A549 (cell line): ENCODE data around the gene THADA. TPM values are rescaled to one million over a fixed set of nuclear protein-coding genes. Genes with fewer than 3 reads are reported as not detected.

Source experiments
- ATAC-seq, 2 experiments: fragments of 200-7000 bp in 1 of 2; fragments of >200 bp in 1 of 2; cut with Nextera tagmentation in 1 of 2; cut with Tn5 transposase in 1 of 2; 3 replicates each; pipeline versions ENCODE4 v1.8.0 to v1.9.1; 2018 to 2020; ENCODE audit warnings: mild to moderate bottlenecking in 1 of 2, moderate library complexity in 1 of 2
- CTCF ChIA-PET: fragments of 300-600 bp; sonication (Branson Sonifier 250); formaldehyde crosslinking; extraction: SDS; loops from one replicate; lab custom pipeline; 2021; ENCODE audit warnings: antibody characterized with exemption, inconsistent platforms; lab: Yijun Ruan, JAX
- POLR2A ChIA-PET: fragments of 350-600 bp; formaldehyde crosslinking; extraction: SDS; loops from one replicate; lab custom pipeline; 2021; ENCODE audit warnings: antibody characterized with exemption, inconsistent platforms; lab: Yijun Ruan, JAX
- DNase-seq, 2 experiments: peaks; one replicate each; pipeline versions ENCODE4 v3.0.0 to v3.0.0-alpha.2; 2011 to 2016; ENCODE audit warnings: low read depth in 1 of 2, low spot score in 1 of 2
- FAIRE-seq: peaks from 2 replicates; lab custom pipeline; 2011; peaks lifted over from hg19 to GRCh38; lab: Jason Lieb, UNC
- H3K27ac ChIP-seq, 2 experiments: fragments of >200 bp; sonication (Bioruptor Twin); formaldehyde crosslinking; 3 replicates each; pipeline ENCODE4 v1.5.1; 2016 to 2017
- H3K4me1 ChIP-seq: fragments of >200 bp; sonication (Bioruptor Twin); formaldehyde crosslinking; 3 replicates; pipeline ENCODE4 v1.6.1; 2016
- H3K4me2 ChIP-seq: fragments of >200 bp; sonication (Bioruptor Twin); formaldehyde crosslinking; 3 replicates; pipeline ENCODE4 v1.6.1; 2016
- H3K4me3 ChIP-seq: fragments of >200 bp; sonication (Bioruptor Twin); formaldehyde crosslinking; 3 replicates; pipeline ENCODE4 v1.5.1; 2016
- H3K9me3 ChIP-seq: fragments of >200 bp; sonication (Bioruptor Twin); formaldehyde crosslinking; 3 replicates; pipeline ENCODE4 v1.6.1; 2016
- ATOH8 ChIP-seq: fragments of 250-450 bp; sonication (Bioruptor Pico); IDR thresholded peaks from 2 replicates; pipeline ENCODE4 v1.5.0; 2020; ENCODE audit warnings: low read depth, mild to moderate bottlenecking, moderate library complexity
- BHLHE40 ChIP-seq: IDR thresholded peaks from 2 replicates; pipeline ENCODE4 v1.6.1; 2012; ENCODE audit warnings: low read depth, low read length, inconsistent platforms
- CBX2 ChIP-seq: fragments of 200-600 bp; sonication (generic); IDR thresholded peaks from 2 replicates; pipeline ENCODE4 v1.6.1; 2016; ENCODE audit warnings: low read depth, mild to moderate bottlenecking, borderline replicate concordance
- CEBPB ChIP-seq, 2 experiments: fragments of >200 bp in 1 of 2; sonication (Bioruptor Twin) in 1 of 2; formaldehyde crosslinking in 1 of 2; IDR thresholded peaks; 2 replicates each; pipeline ENCODE4 v1.6.1; 2012 to 2016
- CHD2 ChIP-seq: fragments of 150-350 bp; IDR thresholded peaks from 2 replicates; pipeline ENCODE4 v1.6.1; 2014; ENCODE audit warnings: low read length; ENCODE audit not compliant: partially characterized antibody
- EHF ChIP-seq: fragments of 250-450 bp; sonication (Bioruptor Pico); IDR thresholded peaks from 2 replicates; pipeline ENCODE4 v1.5.0; 2020; ENCODE audit warnings: mild to moderate bottlenecking
- EHMT2 ChIP-seq: fragments of 200-600 bp; sonication (generic); IDR thresholded peaks from 2 replicates; pipeline ENCODE4 v1.6.1; 2016; ENCODE audit warnings: antibody characterized with exemption, low read depth, mild to moderate bottlenecking, moderate library complexity
- ELK1 ChIP-seq: fragments of 150-350 bp; IDR thresholded peaks from 2 replicates; pipeline ENCODE4 v1.6.1; 2014; ENCODE audit warnings: low read depth, mild to moderate bottlenecking, low read length
- HDAC2 ChIP-seq: fragments of 200-600 bp; sonication (generic); IDR thresholded peaks from 2 replicates; pipeline ENCODE4 v1.6.1; 2016
- HEYL ChIP-seq: fragments of 250-450 bp; sonication (Bioruptor Pico); IDR thresholded peaks from 2 replicates; pipeline ENCODE4 v1.8.0; 2021; ENCODE audit warnings: mild to moderate bottlenecking, moderate library complexity
- HOXA7 ChIP-seq: fragments of 250-450 bp; sonication (Bioruptor Pico); IDR thresholded peaks from 2 replicates; pipeline ENCODE4 v1.5.0; 2020; ENCODE audit warnings: mild to moderate bottlenecking, moderate library complexity
- HOXB5 ChIP-seq: fragments of 250-450 bp; sonication (Bioruptor Pico); IDR thresholded peaks from 2 replicates; pipeline ENCODE4 v1.5.0; 2020; ENCODE audit warnings: mild to moderate bottlenecking, moderate library complexity
- JUN ChIP-seq, 2 experiments: fragments of >200 bp; sonication (Bioruptor Twin); formaldehyde crosslinking; IDR thresholded peaks; 2 replicates in 1 of 2; 3 replicates in 1 of 2; pipeline ENCODE4 v1.6.1; 2016 to 2017
- KDM1A ChIP-seq: fragments of 200-600 bp; sonication (generic); IDR thresholded peaks from 2 replicates; pipeline ENCODE4 v1.6.1; 2016; ENCODE audit warnings: low read depth, mild to moderate bottlenecking
- NPAS2 ChIP-seq: fragments of 250-450 bp; sonication (Bioruptor Pico); IDR thresholded peaks from 2 replicates; pipeline ENCODE4 v1.8.0; 2022; ENCODE audit warnings: mild to moderate bottlenecking, moderate library complexity, borderline replicate concordance
- NR3C1 ChIP-seq: fragments of >200 bp; sonication (Bioruptor Twin); formaldehyde crosslinking; IDR thresholded peaks from 3 replicates; pipeline ENCODE4 v1.6.1; 2017
- POLR2A ChIP-seq: IDR thresholded peaks from 2 replicates; pipeline ENCODE4 v1.6.1; 2012; ENCODE audit warnings: mild to moderate bottlenecking, low read length
- POLR2AphosphoS2 ChIP-seq: conservative IDR thresholded peaks from 2 replicates; pipeline ENCODE4 v1.6.1; 2012; ENCODE audit warnings: low read length, improper control_type of control experiment, inconsistent platforms
- RAD21 ChIP-seq, 2 experiments: fragments of >200 bp in 1 of 2; sonication (Bioruptor Twin) in 1 of 2; formaldehyde crosslinking in 1 of 2; IDR thresholded peaks in 1 of 2; conservative IDR thresholded peaks in 1 of 2; 2 replicates in 1 of 2; 3 replicates in 1 of 2; pipeline ENCODE4 v1.6.1; 2012 to 2018; ENCODE audit warnings: inconsistent platforms in 1 of 2
- RARB ChIP-seq: fragments of 250-450 bp; sonication (Bioruptor Pico); IDR thresholded peaks from 2 replicates; pipeline ENCODE4 v1.8.0; 2021; ENCODE audit warnings: mild to moderate bottlenecking, moderate library complexity
- RFX5 ChIP-seq: fragments of 450-650 bp; IDR thresholded peaks from 2 replicates; pipeline ENCODE4 v1.7.1; 2014; ENCODE audit warnings: antibody characterized with exemption, mild to moderate bottlenecking, moderate library complexity
- SMC3 ChIP-seq: fragments of >200 bp; sonication (Bioruptor Twin); formaldehyde crosslinking; IDR thresholded peaks from 3 replicates; pipeline ENCODE4 v1.6.1; 2018; ENCODE audit warnings: inconsistent platforms
- SREBF2 ChIP-seq: fragments of 450-650 bp; IDR thresholded peaks from 2 replicates; pipeline ENCODE4 v1.6.1; 2014; ENCODE audit warnings: mild to moderate bottlenecking, moderate library complexity
- TFCP2L1 ChIP-seq: fragments of 250-450 bp; sonication (Bioruptor Pico); IDR thresholded peaks from 2 replicates; pipeline ENCODE4 v1.5.0; 2021; ENCODE audit warnings: mild to moderate bottlenecking
- ZFP36 ChIP-seq: fragments of 450-650 bp; IDR thresholded peaks from 2 replicates; pipeline ENCODE4 v1.6.1; 2014; ENCODE audit warnings: borderline replicate concordance; ENCODE audit not compliant: partially characterized antibody
- ZNF302 ChIP-seq: fragments of 250-450 bp; sonication (Bioruptor Pico); IDR thresholded peaks from 2 replicates; pipeline ENCODE4 v1.9.0; 2021; ENCODE audit warnings: inconsistent platforms, mild to moderate bottlenecking, moderate library complexity
- WGBS: methylation state at CpG from one replicate; pipeline ENCODE4 v1.1.6; 2017; ENCODE audit errors: missing lambda C conversion rate; 5-methylcytosine and 5-hydroxymethylcytosine counted together
- polyA plus RNA-seq, 4 experiments: library from polyadenylated mRNA; depleted of rRNA in 3 of 4; stranded (reverse); fragments of >200 nt; fragmentation: RNase III in 1 of 4; extraction: RNeasy Plus Mini Kit Qiagen cat#74134 plus additional on column Dnase treatment in 1 of 4; gene quantifications; 2 replicates in 3 of 4; 3 replicates in 1 of 4; pipeline ENCODE4 v1.2.3, GENCODE V29; 2011 to 2017
- TF ChIP-seq, protein P1 (sequence below): fragments of >200 bp; sonication (Bioruptor Twin); formaldehyde crosslinking; IDR thresholded peaks from 2 replicates; pipeline ENCODE4 v1.6.1; 2016
- TF ChIP-seq, protein P2 (sequence below): fragments of 450-650 bp; IDR thresholded peaks from 2 replicates; pipeline ENCODE4 v1.6.1; 2014; ENCODE audit warnings: antibody characterized with exemption

The THADA gene
- polyA plus RNA-seq, 2 of the 4 experiments (the other 2 are of a cell fraction) = 21.8 to 37.9 TPM

DNA sequence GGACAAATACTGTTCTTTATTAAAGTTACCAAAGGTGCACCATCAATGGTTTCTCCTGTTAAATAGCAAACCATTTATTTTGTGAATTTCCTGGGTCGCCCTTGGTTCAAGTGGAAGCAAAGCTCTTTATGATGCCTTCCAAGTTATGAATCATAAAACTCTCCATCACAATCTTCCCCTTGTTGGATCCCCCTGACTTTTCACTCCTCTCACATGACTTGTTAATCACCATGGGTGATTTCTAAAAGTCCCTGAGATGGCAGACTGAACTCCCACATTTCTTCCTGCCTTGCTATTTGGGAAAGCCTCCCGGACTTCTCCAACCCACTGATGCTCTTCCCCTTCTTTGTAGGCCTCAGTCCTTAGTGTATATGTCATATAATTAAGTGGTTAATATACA lies 176.0 kb downstream of the THADA start:
- Histone ChIP-seq H3K27ac (no peak overlapping the region), H3K4me3 (no peak overlapping the region), H3K4me1 (peaks cover 25% of the 10 kb centered on the region), H3K9me3 (no peaks in the 10 kb centered on the region), H3K4me2 (no peak overlapping the region)
- ChIA-PET CTCF (interaction anchor here (0.6 to 1.0 kb wide), 3 partner anchors 9 to 99 kb away, joined by 3 read pairs; no protein-coding TSS in a partner anchor), POLR2A (no interaction called here)
- WGBS = 93% methylated on average over 2 of the region's 2 CpGs
- ATAC-seq (no peak), FAIRE-seq (no peak), DNase-seq (no peak)
- TF ChIP-seq RFX5 (no peak), CEBPB (IDR thresholded peaks at IDR 0.05) (no peak), EHMT2 (no peak), ATOH8 (CRISPR knock-in tag) (no peak), POLR2AphosphoS2 (no peak), KDM1A (no peak), RAD21 (conservative IDR thresholded peaks at IDR 0.05 in 1 of 2, IDR thresholded peaks at IDR 0.05 in 1 of 2) (no peak), ZFP36 (no peak)

- DNase-seq = no peak
- no peak overlapping the region for H3K27ac ChIP-seq
- no peaks in the 10 kb centered on the region for H3K9me3 ChIP-seq
- ChIA-PET CTCF (interaction anchor here (0.8 kb wide), 1 partner anchor 99 kb away, joined by 3 read pairs; no protein-coding TSS in a partner anchor), POLR2A (no interaction called here)
- no peak for TF ChIP-seq ATOH8 (CRISPR knock-in tag)
- TF ChIP-seq BHLHE40 = no peak
- no peak for TF ChIP-seq NPAS2 (CRISPR knock-in tag)
- no peak for TF ChIP-seq HEYL
- no peak for TF ChIP-seq CHD2
- TF ChIP-seq, protein P1, sequence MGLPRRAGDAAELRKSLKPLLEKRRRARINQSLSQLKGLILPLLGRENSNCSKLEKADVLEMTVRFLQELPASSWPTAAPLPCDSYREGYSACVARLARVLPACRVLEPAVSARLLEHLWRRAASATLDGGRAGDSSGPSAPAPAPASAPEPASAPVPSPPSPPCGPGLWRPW = no peak
- TF ChIP-seq NR3C1 = no peak
- TF ChIP-seq HOXB5 (CRISPR knock-in tag) = no peak
- TF ChIP-seq TFCP2L1 (CRISPR knock-in tag) = no peak
- TF ChIP-seq SMC3 = no peak
- TF ChIP-seq POLR2A = no peak
- TF ChIP-seq SREBF2 = no peak
- no peak for TF ChIP-seq ZNF302 (CRISPR knock-in tag)
- TF ChIP-seq HDAC2 = no peak
- TF ChIP-seq EHF = no peak
- no peak for TF ChIP-seq ELK1
- TF ChIP-seq JUN (IDR thresholded peaks at IDR 0.05) = no peak
- no peak for FAIRE-seq
- H3K4me3 ChIP-seq = no peak overlapping the region
- no peak for ATAC-seq
- no peak overlapping the region for H3K4me2 ChIP-seq
- H3K4me1 ChIP-seq = peaks cover 18% of the 10 kb centered on the region
- 92% methylated on average over 3 of the region's 3 CpGs for WGBS
These were observed 176.6 kb downstream of the THADA start for GRCh38 chr2:43419243-43419642.

- Histone ChIP-seq H3K4me3 (no peak overlapping the region), H3K27ac (no peak overlapping the region), H3K4me1 (peaks cover 13% of the 10 kb centered on the region), H3K4me2 (no peak overlapping the region), H3K9me3 (no peaks in the 10 kb centered on the region)
- no peak for ATAC-seq
- POLR2A ChIA-PET = no interaction called here
- CTCF ChIA-PET = no interaction called here
- TF ChIP-seq HOXA7 (CRISPR knock-in tag) = no peak
- TF ChIP-seq, protein P2, sequence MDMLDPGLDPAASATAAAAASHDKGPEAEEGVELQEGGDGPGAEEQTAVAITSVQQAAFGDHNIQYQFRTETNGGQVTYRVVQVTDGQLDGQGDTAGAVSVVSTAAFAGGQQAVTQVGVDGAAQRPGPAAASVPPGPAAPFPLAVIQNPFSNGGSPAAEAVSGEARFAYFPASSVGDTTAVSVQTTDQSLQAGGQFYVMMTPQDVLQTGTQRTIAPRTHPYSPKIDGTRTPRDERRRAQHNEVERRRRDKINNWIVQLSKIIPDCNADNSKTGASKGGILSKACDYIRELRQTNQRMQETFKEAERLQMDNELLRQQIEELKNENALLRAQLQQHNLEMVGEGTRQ = no peak
- no peak for TF ChIP-seq NPAS2 (CRISPR knock-in tag)
- no peak for TF ChIP-seq JUN (IDR thresholded peaks at IDR 0.05)
- no peak for TF ChIP-seq RARB (CRISPR knock-in tag)
- TF ChIP-seq POLR2A = no peak
- TF ChIP-seq, protein P1 = no peak
- TF ChIP-seq CBX2 = no peak
- no peak for TF ChIP-seq TFCP2L1 (CRISPR knock-in tag)
- no peak for TF ChIP-seq POLR2AphosphoS2
- no peak for TF ChIP-seq RAD21 (conservative IDR thresholded peaks at IDR 0.05 in 1 of 2, IDR thresholded peaks at IDR 0.05 in 1 of 2)
- TF ChIP-seq NR3C1 = no peak
- 94% methylated on average over 3 of the region's 3 CpGs for WGBS
- no peak for DNase-seq
- no peak for FAIRE-seq
These were observed 177.2 kb downstream of the THADA start for GRCh38 chr2:43418680-43419079.
